H1 (cell line): Measurements from ENCODE around the gene MACROD2. TPM values are rescaled to one million over a fixed set of nuclear protein-coding genes. Genes with fewer than 3 reads are reported as not detected.

ENCODE experiments used
- CTCF ChIA-PET: fragments of 300-600 bp; sonication (Branson Sonifier 250); formaldehyde crosslinking; loops from one replicate; lab custom pipeline; 2021; ENCODE audit not compliant: partially characterized antibody; lab: Charles Lee
- POLR2A ChIA-PET: fragments of 300-600 bp; sonication (Branson Sonifier 250); formaldehyde crosslinking; loops from one replicate; lab custom pipeline; 2021; ENCODE audit warnings: inconsistent platforms; ENCODE audit not compliant: partially characterized antibody; lab: Charles Lee
- DNase-seq, 2 experiments: peaks; one replicate each; pipeline versions ENCODE4 v3.0.0 to v3.0.0-alpha.2; 2010 to 2022; ENCODE audit warnings: low spot score in 2 of 2, low read depth in 1 of 2, mixed read lengths in 1 of 2
- FAIRE-seq: peaks from 2 replicates; lab custom pipeline; 2011; peaks lifted over from hg19 to GRCh38; lab: Jason Lieb, UNC
- H2AFZ ChIP-seq: 2 replicates; pipeline ENCODE4 v1.8.1; 2012; ENCODE audit warnings: low read length, inconsistent platforms
- H2AK5ac ChIP-seq: 2 replicates; pipeline ENCODE4 v1.6.1; 2013; ENCODE audit warnings: low read depth, low read length
- H2BK120ac ChIP-seq: replicated peaks from 2 replicates; pipeline ENCODE3; 2013; ENCODE audit warnings: low read depth, low read length, inconsistent platforms
- H2BK12ac ChIP-seq: 2 replicates; pipeline ENCODE4 v1.6.1; 2013; ENCODE audit warnings: low read depth, low read length
- H2BK15ac ChIP-seq: 2 replicates; pipeline ENCODE4 v1.6.1; 2013; ENCODE audit warnings: low read length
- H2BK20ac ChIP-seq: 2 replicates; pipeline ENCODE4 v1.6.1; 2013; ENCODE audit warnings: low read length
- H2BK5ac ChIP-seq: 2 replicates; pipeline ENCODE4 v1.6.1; 2013; ENCODE audit warnings: low read depth, low read length
- H3K14ac ChIP-seq: 2 replicates; pipeline ENCODE4 v1.6.1; 2013; ENCODE audit warnings: inconsistent platforms; ENCODE audit not compliant: insufficient read length
- H3K18ac ChIP-seq: 2 replicates; pipeline ENCODE4 v1.6.1; 2013; ENCODE audit warnings: low read length; ENCODE audit errors: extremely low read depth
- H3K23ac ChIP-seq: 2 replicates; pipeline ENCODE4 v1.6.1; 2013; ENCODE audit warnings: inconsistent platforms; ENCODE audit not compliant: insufficient read length
- H3K23me2 ChIP-seq: 2 replicates; pipeline ENCODE4 v1.6.1; 2013; ENCODE audit warnings: low read depth, low read length
- H3K27ac ChIP-seq: 2 replicates; pipeline ENCODE4 v1.6.1; 2011; ENCODE audit warnings: low read depth, low read length, inconsistent platforms
- H3K27me3 ChIP-seq, 4 experiments: replicated peaks in 1 of 4; 1 replicate in 1 of 4; 2 replicates in 3 of 4; pipeline versions ENCODE4 v1.6.1 to v1.8.1; 2011 to 2013; ENCODE audit warnings: low read length in 3 of 4, mild to moderate bottlenecking in 3 of 4, inconsistent platforms in 2 of 4, mixed read lengths in 2 of 4, moderate library complexity in 1 of 4; ENCODE audit not compliant: control insufficient read depth in 3 of 4, insufficient read depth in 3 of 4; ENCODE audit errors: extremely low read depth in 1 of 4
- H3K36me3 ChIP-seq, 4 experiments: 2 replicates each; pipeline versions ENCODE4 v1.6.1 to v1.8.1; 2011 to 2013; ENCODE audit warnings: mild to moderate bottlenecking in 4 of 4, low read length in 3 of 4, moderate library complexity in 2 of 4, control low read depth in 1 of 4, inconsistent platforms in 1 of 4; ENCODE audit not compliant: insufficient read depth in 4 of 4, control insufficient read depth in 2 of 4
- H3K4ac ChIP-seq: replicated peaks from 2 replicates; pipeline ENCODE3; 2013; ENCODE audit warnings: low read length, low read depth, mixed read lengths, inconsistent platforms; ENCODE audit not compliant: insufficient read length
- H3K4me1 ChIP-seq, 4 experiments: replicated peaks in 1 of 4; 1 replicate in 1 of 4; 2 replicates in 3 of 4; pipeline versions ENCODE4 v1.6.1 to v1.8.1; 2011 to 2013; ENCODE audit warnings: low read length in 3 of 4, inconsistent platforms in 2 of 4, mixed read lengths in 1 of 4; ENCODE audit not compliant: insufficient read depth in 4 of 4, control insufficient read depth in 3 of 4
- H3K4me2 ChIP-seq, 2 experiments: 2 replicates each; pipeline versions ENCODE4 v1.6.1 to v1.8.1; 2011 to 2013; ENCODE audit warnings: low read depth in 2 of 2, low read length in 2 of 2, control low read depth in 1 of 2, inconsistent platforms in 1 of 2, mild to moderate bottlenecking in 1 of 2; ENCODE audit not compliant: insufficient read depth in 1 of 2
- H3K4me3 ChIP-seq, 4 experiments: fragments of 200-600, 300-600 bp in 1 of 4; sonication (generic), shearing (Covaris generic), sonication (Bioruptor Twin) in 1 of 4; 2 replicates each; pipeline versions ENCODE4 v1.5.1 to v1.8.1; 2011 to 2016; ENCODE audit warnings: low read length in 4 of 4, low read depth in 3 of 4, control low read depth in 2 of 4, inconsistent platforms in 2 of 4, mild to moderate bottlenecking in 2 of 4, mixed read lengths in 1 of 4, moderate library complexity in 1 of 4; ENCODE audit not compliant: insufficient read depth in 2 of 4; ENCODE audit errors: extremely low read depth in 1 of 4
- H3K56ac ChIP-seq: replicated peaks from 2 replicates; pipeline ENCODE3; 2013; ENCODE audit warnings: low read depth, mild to moderate bottlenecking, mixed read lengths, low read length, inconsistent platforms; ENCODE audit not compliant: insufficient read length
- H3K79me1 ChIP-seq: 2 replicates; pipeline ENCODE4 v1.6.1; 2013; ENCODE audit warnings: low read depth, low read length, control low read depth
- H3K79me2 ChIP-seq, 2 experiments: 2 replicates each; pipeline versions ENCODE4 v1.6.1 to v1.8.1; 2012 to 2013; ENCODE audit warnings: low read length in 2 of 2, mild to moderate bottlenecking in 2 of 2, inconsistent platforms in 1 of 2; ENCODE audit not compliant: insufficient read depth in 2 of 2, control insufficient read depth in 1 of 2
- H3K9ac ChIP-seq, 4 experiments: replicated peaks in 1 of 4; 1 replicate in 1 of 4; 2 replicates in 3 of 4; pipeline versions ENCODE4 v1.6.1 to v1.8.1; 2011 to 2013; ENCODE audit warnings: low read depth in 3 of 4, low read length in 3 of 4, control low read depth in 2 of 4, mild to moderate bottlenecking in 2 of 4, moderate library complexity in 2 of 4, inconsistent platforms in 1 of 4; ENCODE audit errors: extremely low read depth in 1 of 4
- H3K9me3 ChIP-seq, 2 experiments: 2 replicates each; pipeline versions ENCODE4 v1.6.1 to v1.8.1; 2012 to 2013; ENCODE audit warnings: mild to moderate bottlenecking in 2 of 2, moderate library complexity in 2 of 2, control low read depth in 1 of 2, inconsistent platforms in 1 of 2, low read depth in 1 of 2, low read length in 1 of 2, mixed read lengths in 1 of 2; ENCODE audit not compliant: insufficient read depth in 2 of 2
- H4K20me1 ChIP-seq, 2 experiments: replicated peaks in 1 of 2; 2 replicates each; pipeline versions ENCODE3 to v1.8.1; 2011 to 2013; ENCODE audit warnings: inconsistent platforms in 2 of 2, low read length in 2 of 2, mild to moderate bottlenecking in 1 of 2; ENCODE audit not compliant: insufficient read depth in 2 of 2, control insufficient read depth in 1 of 2
- H4K5ac ChIP-seq: 2 replicates; pipeline ENCODE4 v1.6.1; 2013; ENCODE audit warnings: low read length, low read depth, mixed read lengths, inconsistent platforms; ENCODE audit not compliant: insufficient read length
- H4K8ac ChIP-seq: 2 replicates; pipeline ENCODE4 v1.8.0; 2013; ENCODE audit warnings: mild to moderate bottlenecking, moderate library complexity, low read length, inconsistent platforms; ENCODE audit not compliant: insufficient read depth; ENCODE audit errors: extremely low read depth
- H4K91ac ChIP-seq: replicated peaks from 2 replicates; pipeline ENCODE3; 2013; ENCODE audit warnings: low read length, mixed read lengths, inconsistent platforms; ENCODE audit not compliant: insufficient read length
- ASH2L ChIP-seq: fragments of 200-600, 300-600 bp; sonication (generic); IDR thresholded peaks from one replicate; pipeline ENCODE4 v1.7.1; 2017; ENCODE audit warnings: low read length
- ATF2 ChIP-seq: IDR thresholded peaks from 2 replicates; pipeline ENCODE4 v1.6.1; 2012; ENCODE audit warnings: low read length, inconsistent platforms
- BCL11A ChIP-seq, 2 experiments: IDR thresholded peaks; one replicate each; pipeline ENCODE4 v1.6.1; 2011; ENCODE audit warnings: low read depth in 2 of 2, low read length in 2 of 2, mild to moderate bottlenecking in 2 of 2
- BRCA1 ChIP-seq: IDR thresholded peaks from 2 replicates; pipeline ENCODE4 v1.6.1; 2012; ENCODE audit warnings: low read depth, low read length, improper control_type of control experiment
- CEBPB ChIP-seq: IDR thresholded peaks from 2 replicates; pipeline ENCODE4 v1.6.1; 2012; ENCODE audit warnings: low read depth, low read length
- CTBP2 ChIP-seq: IDR thresholded peaks from 2 replicates; pipeline ENCODE4 v1.7.0; 2011; ENCODE audit warnings: borderline replicate concordance, mild to moderate bottlenecking, moderate library complexity, mixed read lengths, low read length; ENCODE audit not compliant: insufficient read depth, insufficient read length
- E2F6 ChIP-seq: IDR thresholded peaks from 2 replicates; pipeline ENCODE4 v1.6.1; 2012; ENCODE audit warnings: inconsistent platforms
- SUZ12 ChIP-seq: fragments of 200-600 bp; sonication (generic); IDR thresholded peaks from 2 replicates; pipeline ENCODE4 v1.6.1; 2012; ENCODE audit warnings: mild to moderate bottlenecking, inconsistent platforms, low read length, moderate library complexity, mixed read lengths
- USF2 ChIP-seq: IDR thresholded peaks from 2 replicates; pipeline ENCODE4 v1.6.1; 2011; ENCODE audit warnings: low read length, improper control_type of control experiment
- YY1 ChIP-seq: IDR thresholded peaks from 2 replicates; pipeline ENCODE4 v1.6.1; 2011; ENCODE audit warnings: low read depth, mild to moderate bottlenecking, low read length
- ZNF274 ChIP-seq: IDR thresholded peaks from 2 replicates; pipeline ENCODE4 v1.7.0; 2012; ENCODE audit warnings: low read length, borderline replicate concordance; ENCODE audit errors: extremely low read depth
- WGBS, 2 experiments: shearing (Covaris generic) in 1 of 2; methylation state at CpG; one replicate each; pipeline versions ENCODE4 v1.1.6 to v1.1.7; 2013 to 2015; ENCODE audit warnings: low lambda C conversion rate in 2 of 2, mixed read lengths in 2 of 2, inconsistent platforms in 1 of 2, low coverage in 1 of 2, missing lambda C conversion rate in 1 of 2; ENCODE audit not compliant: insufficient replicate concordance in 2 of 2, insufficient coverage in 1 of 2, insufficient read length in 1 of 2; ENCODE audit errors: extremely low coverage in 1 of 2, missing lambda C conversion rate in 1 of 2; 5-methylcytosine and 5-hydroxymethylcytosine counted together
- polyA plus RNA-seq, 7 experiments: library from polyadenylated mRNA; depleted of rRNA in 3 of 7; stranded (reverse) in 5 of 7; unstranded in 2 of 7; fragments of >200 nt in 5 of 7; fragments of 200-250 nt in 2 of 7; gene quantifications; 1 replicate in 5 of 7; 2 replicates in 1 of 7; 4 replicates in 1 of 7; pipeline versions ENCODE4 v1.2.1 to v1.2.3, GENCODE V29; 2011 to 2013; ENCODE audit warnings: missing spikeins in 2 of 7, mixed read lengths in 2 of 7
- total RNA-seq: library from RNA; stranded (reverse); fragmentation: NEBNext Ultra II Directional; extraction: Animal tissue kit (Norgen Biotek cat#: 25700); gene quantifications from 2 replicates; pipeline ENCODE4 v1.2.1, GENCODE V29; 2021

The MACROD2 gene
- total and polyA plus RNA-seq, 2 of the 8 experiments (the other 6 are each of a cell fraction or from before 2014, with no cell fraction given) = 0.70 to 3.9 TPM

- H4K5ac ChIP-seq = no peak overlapping the region
- H3K4me2 ChIP-seq = no peak overlapping the region
- no peaks in the 10 kb centered on the region for H3K4me1 ChIP-seq
- DNase-seq = no peak
- H3K27me3 ChIP-seq = no peaks in the 10 kb centered on the region
- H2AK5ac ChIP-seq = no peak overlapping the region
- no peaks in the 10 kb centered on the region for H3K79me2 ChIP-seq
- H3K4me3 ChIP-seq = no peak overlapping the region
- H2BK12ac ChIP-seq = no peak overlapping the region
- H3K4ac ChIP-seq = no peak overlapping the region
- no peak overlapping the region for H3K23ac ChIP-seq
- H2BK20ac ChIP-seq = no peak overlapping the region
- POLR2A ChIA-PET = no interaction called here
- H3K23me2 ChIP-seq = no peaks in the 10 kb centered on the region
- H2AFZ ChIP-seq = no peak overlapping the region
- no peak for FAIRE-seq
- H3K9me3 ChIP-seq = 0 out of 4 replicates have a peak, but pooled peaks cover 0 to 2% of the 10 kb centered on the region in 2 experiments
- H2BK120ac ChIP-seq = no peak overlapping the region
- H3K18ac ChIP-seq = no peak overlapping the region
- no peak overlapping the region for H2BK15ac ChIP-seq
- no peak overlapping the region for H4K8ac ChIP-seq
- H4K20me1 ChIP-seq = no peaks in the 10 kb centered on the region
- H3K56ac ChIP-seq = no peak overlapping the region
- no peaks in the 10 kb centered on the region for H3K79me1 ChIP-seq
- no peak overlapping the region for H3K14ac ChIP-seq
- WGBS, 2 experiments = 100% methylated on average over 1 of the region's 1 CpG; no CpG with 5 or more reads in 1 of the 2 experiments
- CTCF ChIA-PET = no interaction called here
- H3K27ac ChIP-seq = no peak overlapping the region
- no peak overlapping the region for H3K9ac ChIP-seq
- H4K91ac ChIP-seq = no peak overlapping the region
- H2BK5ac ChIP-seq = no peak overlapping the region
- H3K36me3 ChIP-seq = no peaks in the 10 kb centered on the region
- TF ChIP-seq BRCA1 = no peak
- no peak for TF ChIP-seq ATF2
- TF ChIP-seq CTBP2 = no peak
- no peak for TF ChIP-seq USF2
- TF ChIP-seq YY1 = no peak
- no peak for TF ChIP-seq ZNF274
- TF ChIP-seq BCL11A (IDR thresholded peaks at IDR 0.05; ENCODE audit: low read depth in 2 of 2, low read length in 2 of 2) = no peak
- TF ChIP-seq SUZ12 = no peak
- no peak for TF ChIP-seq E2F6
- no peak for TF ChIP-seq CEBPB
- no peak for TF ChIP-seq ASH2L
These were observed 1731.1 kb downstream of the MACROD2 start for GRCh38 chr20:15726416-15726815.
